HepG2 (cell line): Measurements from ENCODE around the gene CDC34. TPM values are rescaled to one million over a fixed set of nuclear protein-coding genes. Genes with fewer than 3 reads are reported as not detected.

Source experiments
- ATAC-seq: fragments of 200-7000 bp; cut with Tn5 transposase; 3 replicates; pipeline ENCODE4 v1.9.1; 2020; ENCODE audit warnings: mild to moderate bottlenecking, moderate library complexity
- BruUV-seq: library from RNA; stranded (reverse); fragments of 400-500 nt; replicated peaks from 2 replicates; lab custom pipeline; 2021; lab: Mats Ljungman, UMichigan
- CTCF ChIA-PET: fragments of 300-600 bp; formaldehyde crosslinking; extraction: SDS; loops from one replicate; lab custom pipeline; 2021; ENCODE audit warnings: low total read pairs, inconsistent platforms, low intra/inter-chr PET ratio; lab: Yijun Ruan, JAX
- POLR2A ChIA-PET: fragments of 350-600 bp; sonication (Branson Sonifier 250); formaldehyde crosslinking; loops from one replicate; lab custom pipeline; 2020; ENCODE audit warnings: antibody characterized with exemption, inconsistent platforms; lab: Yijun Ruan, JAX
- DNase-seq: peaks from one replicate; pipeline ENCODE4 v3.0.0-alpha.2; 2015; ENCODE audit warnings: low spot score
- FAIRE-seq: peaks from 3 replicates; lab custom pipeline; 2011; peaks lifted over from hg19 to GRCh38; lab: Jason Lieb, UNC
- H2AFZ ChIP-seq: one replicate; pipeline ENCODE4 v1.6.1; 2011; ENCODE audit warnings: low read length, inconsistent platforms
- H3K27ac ChIP-seq: fragments of 300-600 bp; 3 replicates; pipeline ENCODE4 v1.8.0; 2011; ENCODE audit warnings: mixed run types, mild to moderate bottlenecking, mixed read lengths, low read length, inconsistent platforms; ENCODE audit not compliant: insufficient read depth; ENCODE audit errors: extremely low read length
- H3K27me3 ChIP-seq, 2 experiments: fragments of 200-600 bp in 1 of 2; 2 replicates in 1 of 2; 3 replicates in 1 of 2; pipeline versions ENCODE4 v1.6.0 to v1.8.0; 2011; ENCODE audit warnings: low read length in 2 of 2, mild to moderate bottlenecking in 2 of 2, moderate library complexity in 2 of 2, inconsistent platforms in 1 of 2; ENCODE audit not compliant: insufficient read depth in 2 of 2, control insufficient read depth in 1 of 2
- H3K36me3 ChIP-seq, 2 experiments: fragments of 200-600 bp in 1 of 2; replicated peaks in 1 of 2; 2 replicates in 1 of 2; 3 replicates in 1 of 2; pipeline versions ENCODE4 v1.5.1 to v1.8.0; 2011; ENCODE audit warnings: low read length in 2 of 2, inconsistent platforms in 1 of 2; ENCODE audit not compliant: insufficient read depth in 2 of 2, control insufficient read depth in 1 of 2
- H3K4me1 ChIP-seq: 2 replicates; pipeline ENCODE4 v1.5.1; 2012; ENCODE audit warnings: low read length, inconsistent platforms; ENCODE audit not compliant: insufficient read depth
- H3K4me2 ChIP-seq: 2 replicates; pipeline ENCODE4 v1.6.0; 2011; ENCODE audit warnings: low read depth, low read length, inconsistent platforms
- H3K4me3 ChIP-seq, 3 experiments: fragments of 200-600 bp in 1 of 3; sonication (generic), shearing (Covaris generic) in 1 of 3; replicated peaks in 1 of 3; 2 replicates each; pipeline ENCODE4 v1.5.1; 2011 to 2016; ENCODE audit warnings: low read length in 3 of 3, inconsistent platforms in 2 of 3, low read depth in 2 of 3, mild to moderate bottlenecking in 2 of 3, control low read depth in 1 of 3, mixed read lengths in 1 of 3; ENCODE audit not compliant: insufficient read depth in 1 of 3
- H3K79me2 ChIP-seq: one replicate; pipeline ENCODE4 v1.6.1; 2011; ENCODE audit warnings: low read length, inconsistent platforms; ENCODE audit not compliant: insufficient read depth
- H3K9ac ChIP-seq: 2 replicates; pipeline ENCODE4 v1.6.0; 2011; ENCODE audit warnings: mild to moderate bottlenecking, low read depth, low read length, inconsistent platforms; ENCODE audit not compliant: insufficient read depth
- H3K9me3 ChIP-seq: 2 replicates; pipeline ENCODE4 v1.5.1; 2012; ENCODE audit warnings: mild to moderate bottlenecking, low read length
- H4K20me1 ChIP-seq: 2 replicates; pipeline ENCODE4 v1.6.0; 2011; ENCODE audit warnings: inconsistent platforms, mild to moderate bottlenecking, low read length, moderate library complexity; ENCODE audit not compliant: insufficient read depth
- AGO1 ChIP-seq: fragments of 200-400 bp; formaldehyde crosslinking; IDR thresholded peaks from 2 replicates; pipeline ENCODE4 v1.6.1; 2017; ENCODE audit warnings: mild to moderate bottlenecking, low read depth, low read length, moderate library complexity; ENCODE audit not compliant: poor library complexity, severe bottlenecking
- CENPX ChIP-seq: sonication (generic); formaldehyde crosslinking; IDR thresholded peaks from 2 replicates; pipeline ENCODE4 v1.9.0; 2021; ENCODE audit warnings: mild to moderate bottlenecking, missing genetic modification reagents, moderate library complexity
- DNMT1 ChIP-seq: sonication (generic); formaldehyde crosslinking; IDR thresholded peaks from 2 replicates; pipeline ENCODE4 v1.5.1; 2020; ENCODE audit warnings: mild to moderate bottlenecking, missing genetic modification reagents
- KDM2A ChIP-seq: sonication (generic); formaldehyde crosslinking; IDR thresholded peaks from 2 replicates; pipeline ENCODE4 v1.4.0; 2020; ENCODE audit warnings: low read depth, missing genetic modification reagents, borderline replicate concordance
- NR2F6 ChIP-seq, 2 experiments: IDR thresholded peaks; 2 replicates each; pipeline ENCODE4 v1.6.1; 2016; ENCODE audit warnings: antibody characterized with exemption in 1 of 2, mild to moderate bottlenecking in 1 of 2
- PCBP1 ChIP-seq: fragments of 200-400 bp; formaldehyde crosslinking; IDR thresholded peaks from 2 replicates; pipeline ENCODE4 v1.6.1; 2017; ENCODE audit warnings: mild to moderate bottlenecking, low read depth, low read length, borderline replicate concordance
- PITX1 ChIP-seq: sonication (generic); formaldehyde crosslinking; IDR thresholded peaks from 2 replicates; pipeline ENCODE4 v1.5.1; 2020; ENCODE audit warnings: mild to moderate bottlenecking, missing genetic modification reagents
- PLRG1 ChIP-seq: fragments of 450-650 bp; conservative IDR thresholded peaks from 2 replicates; pipeline ENCODE4 v1.6.1; 2016
- RARA ChIP-seq: IDR thresholded peaks from 2 replicates; pipeline ENCODE4 v1.6.1; 2016; ENCODE audit warnings: missing genetic modification reagents, missing compliant biosample characterization
- SMARCE1 ChIP-seq: fragments of 450-650 bp; IDR thresholded peaks from 2 replicates; pipeline ENCODE4 v1.6.1; 2017; ENCODE audit warnings: borderline replicate concordance
- ZBTB7B ChIP-seq: sonication (generic); formaldehyde crosslinking; IDR thresholded peaks from 2 replicates; pipeline ENCODE4 v1.4.0; 2020; ENCODE audit warnings: missing genetic modification reagents
- ZKSCAN1 ChIP-seq: fragments of 150-350 bp; IDR thresholded peaks from 2 replicates; pipeline ENCODE4 v1.6.1; 2014; ENCODE audit warnings: low read length
- ZMYM3 ChIP-seq: sonication (generic); formaldehyde crosslinking; IDR thresholded peaks from 2 replicates; pipeline ENCODE4 v1.5.1; 2020; ENCODE audit warnings: mild to moderate bottlenecking, missing genetic modification reagents
- ZNF530 ChIP-seq: sonication (generic); formaldehyde crosslinking; IDR thresholded peaks from 2 replicates; pipeline ENCODE4 v1.5.0; 2020; ENCODE audit warnings: low read depth, mild to moderate bottlenecking, missing genetic modification reagents
- ZNF850 ChIP-seq: sonication (generic); formaldehyde crosslinking; conservative IDR thresholded peaks from 2 replicates; pipeline ENCODE4 v1.9.0; 2021; ENCODE audit warnings: mild to moderate bottlenecking, missing genetic modification reagents
- ZNF879 ChIP-seq: sonication (generic); formaldehyde crosslinking; IDR thresholded peaks from 2 replicates; pipeline ENCODE4 v1.8.1; 2023; ENCODE audit warnings: missing genetic modification reagents
- WGBS: methylation state at CpG from one replicate; pipeline ENCODE4 v1.1.6; 2017; ENCODE audit warnings: low lambda C conversion rate; 5-methylcytosine and 5-hydroxymethylcytosine counted together
- in situ Hi-C: cut with HindIII; loops from 2 replicates; pipeline ENCODE4 v1.10.0; 2017; ENCODE audit warnings: low pct_unique_long_range_greater_than_20kb; ENCODE audit not compliant: extremely low pct_ligation_motif_present
- intact Hi-C: fragments of 100-400 bp; cut with micrococcal nuclease; formaldehyde crosslinking; loops from one replicate; pipeline ENCODE4 v1.10.0; 2022; ENCODE audit not compliant: unreplicated experiment
- polyA plus RNA-seq, 8 experiments: library from polyadenylated mRNA; depleted of rRNA in 3 of 8; stranded (reverse) in 7 of 8; unstranded in 1 of 8; fragments of >200 nt; fragmentation: Illumina TruSeq in 4 of 8; extraction: Trizol in 4 of 8; gene quantifications; 2 replicates each; pipeline versions ENCODE4 v1.2.1 to v1.2.3, GENCODE V29; 2011 to 2016; ENCODE audit warnings: low read depth in 4 of 8, missing spikeins in 1 of 8, mixed read lengths in 1 of 8; ENCODE audit not compliant: insufficient read depth in 1 of 8
- total RNA-seq, 5 experiments: library from RNA; depleted of rRNA; stranded (reverse); fragments of >200 nt; fragmentation: Illumina TruSeq; extraction: Trizol; gene quantifications; 2 replicates each; pipeline ENCODE4 v1.2.3, GENCODE V29; 2016; ENCODE audit warnings: low read depth in 1 of 5
- TF ChIP-seq, protein P1 (sequence below): sonication (generic); formaldehyde crosslinking; conservative IDR thresholded peaks from 2 replicates; pipeline ENCODE4 v1.4.0; 2020; ENCODE audit warnings: mild to moderate bottlenecking, missing genetic modification reagents, moderate library complexity
- TF ChIP-seq, protein P2 (sequence below): sonication (generic); formaldehyde crosslinking; IDR thresholded peaks from 2 replicates; pipeline ENCODE4 v1.5.0; 2020; ENCODE audit warnings: mild to moderate bottlenecking, low read depth, missing genetic modification reagents, borderline replicate concordance

The CDC34 gene
- total and polyA plus RNA-seq, 2 of the 13 experiments (the other 11 are each of a cell fraction or from before 2014, with no cell fraction given) = 138 to 150 TPM

DNA sequence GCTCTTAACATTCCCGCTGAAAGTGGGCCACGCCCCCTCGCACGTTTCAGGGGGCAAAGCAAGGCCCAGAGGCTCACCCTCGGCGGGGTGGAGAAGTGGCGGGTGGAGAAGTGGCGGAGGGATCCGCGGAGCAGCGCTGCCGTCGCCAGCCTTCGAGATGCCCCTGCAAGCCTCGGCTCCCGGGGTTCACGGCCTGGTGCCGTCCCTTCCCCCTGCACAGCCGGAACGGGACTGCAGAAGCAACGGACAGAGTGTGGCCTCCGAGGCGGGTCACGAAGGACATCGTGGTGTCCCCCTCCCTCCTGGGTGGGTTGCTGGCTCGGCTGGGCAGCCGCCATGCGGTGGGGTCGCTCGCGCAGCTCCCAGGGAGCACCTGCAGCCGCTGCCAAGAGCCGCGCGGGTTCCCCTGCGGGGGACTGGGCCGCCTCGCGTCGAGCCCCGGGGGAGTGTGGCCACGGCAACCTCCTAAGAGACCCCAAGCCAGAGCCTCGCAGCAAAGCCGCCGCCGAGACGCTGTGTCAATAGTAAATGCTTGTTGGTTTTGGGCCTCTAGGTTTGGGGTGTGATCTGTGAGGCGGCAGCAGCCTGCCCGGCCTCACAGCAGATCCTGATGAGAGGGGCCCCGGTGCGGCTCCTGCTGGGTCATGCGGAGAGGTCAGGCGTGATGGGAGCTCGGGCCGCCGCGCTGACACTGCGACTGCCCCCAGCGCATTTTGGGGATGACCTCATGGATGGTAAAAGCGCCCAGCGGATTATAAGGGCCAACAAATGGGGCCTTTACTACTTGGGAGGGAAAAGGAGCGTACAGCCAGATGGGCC is 18.8 kb upstream of the CDC34 start (continued):
- TF ChIP-seq, protein P1, sequence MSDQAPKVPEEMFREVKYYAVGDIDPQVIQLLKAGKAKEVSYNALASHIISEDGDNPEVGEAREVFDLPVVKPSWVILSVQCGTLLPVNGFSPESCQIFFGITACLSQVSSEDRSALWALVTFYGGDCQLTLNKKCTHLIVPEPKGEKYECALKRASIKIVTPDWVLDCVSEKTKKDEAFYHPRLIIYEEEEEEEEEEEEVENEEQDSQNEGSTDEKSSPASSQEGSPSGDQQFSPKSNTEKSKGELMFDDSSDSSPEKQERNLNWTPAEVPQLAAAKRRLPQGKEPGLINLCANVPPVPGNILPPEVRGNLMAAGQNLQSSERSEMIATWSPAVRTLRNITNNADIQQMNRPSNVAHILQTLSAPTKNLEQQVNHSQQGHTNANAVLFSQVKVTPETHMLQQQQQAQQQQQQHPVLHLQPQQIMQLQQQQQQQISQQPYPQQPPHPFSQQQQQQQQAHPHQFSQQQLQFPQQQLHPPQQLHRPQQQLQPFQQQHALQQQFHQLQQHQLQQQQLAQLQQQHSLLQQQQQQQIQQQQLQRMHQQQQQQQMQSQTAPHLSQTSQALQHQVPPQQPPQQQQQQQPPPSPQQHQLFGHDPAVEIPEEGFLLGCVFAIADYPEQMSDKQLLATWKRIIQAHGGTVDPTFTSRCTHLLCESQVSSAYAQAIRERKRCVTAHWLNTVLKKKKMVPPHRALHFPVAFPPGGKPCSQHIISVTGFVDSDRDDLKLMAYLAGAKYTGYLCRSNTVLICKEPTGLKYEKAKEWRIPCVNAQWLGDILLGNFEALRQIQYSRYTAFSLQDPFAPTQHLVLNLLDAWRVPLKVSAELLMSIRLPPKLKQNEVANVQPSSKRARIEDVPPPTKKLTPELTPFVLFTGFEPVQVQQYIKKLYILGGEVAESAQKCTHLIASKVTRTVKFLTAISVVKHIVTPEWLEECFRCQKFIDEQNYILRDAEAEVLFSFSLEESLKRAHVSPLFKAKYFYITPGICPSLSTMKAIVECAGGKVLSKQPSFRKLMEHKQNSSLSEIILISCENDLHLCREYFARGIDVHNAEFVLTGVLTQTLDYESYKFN (CRISPR knock-in tag) = 0 out of 2 replicates have a peak, but pooled peaks have one; percentile 29
- no peak for TF ChIP-seq ZNF879 (CRISPR knock-in tag)
- TF ChIP-seq, protein P2, sequence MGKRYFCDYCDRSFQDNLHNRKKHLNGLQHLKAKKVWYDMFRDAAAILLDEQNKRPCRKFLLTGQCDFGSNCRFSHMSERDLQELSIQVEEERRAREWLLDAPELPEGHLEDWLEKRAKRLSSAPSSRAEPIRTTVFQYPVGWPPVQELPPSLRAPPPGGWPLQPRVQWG = no peak
- TF ChIP-seq KDM2A (CRISPR knock-in tag) = peak; percentile 50; the same call in 1 of the 2 replicates

DNA sequence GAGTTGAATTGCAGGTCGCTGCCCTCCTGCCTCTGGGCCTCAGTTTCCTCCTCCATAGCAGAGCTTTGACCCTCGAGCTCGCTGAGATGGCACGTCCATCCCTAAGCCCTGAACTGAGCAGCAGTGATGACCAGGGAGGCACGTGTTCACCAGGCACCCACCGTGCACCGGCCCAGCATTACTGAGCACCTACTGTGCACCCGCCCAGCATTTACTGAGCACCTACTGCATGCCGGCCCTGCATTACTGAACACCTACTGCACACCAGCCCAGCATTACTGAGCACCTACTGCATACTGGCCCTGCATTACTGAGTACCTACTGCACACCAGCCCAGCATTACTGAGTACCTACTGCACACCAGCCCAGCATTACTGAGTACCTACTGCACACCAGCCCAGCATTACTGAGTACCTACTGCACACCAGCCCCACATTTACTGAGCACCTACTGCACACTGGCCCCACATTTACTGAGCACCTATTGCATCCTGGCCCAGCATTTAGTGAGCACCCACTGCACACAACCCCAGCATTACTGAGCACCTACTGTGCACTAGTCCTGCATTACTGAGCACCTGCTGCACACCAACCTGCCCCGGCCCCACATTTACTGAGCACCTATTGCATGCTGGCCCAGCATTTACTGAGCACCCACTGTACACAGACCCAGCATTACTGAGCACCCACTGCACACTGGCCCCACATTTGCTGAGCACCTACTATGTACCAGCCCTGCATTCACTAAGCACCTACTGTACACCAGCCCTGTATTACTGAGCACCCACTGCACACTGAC is 18.0 kb upstream of the CDC34 start:
- peak overlapping the region; percentile 55 for H3K4me2 ChIP-seq
- in situ Hi-C loops (no loop called here), intact Hi-C loops (no loop called here)
- FAIRE-seq (no peak), DNase-seq (no peak), ATAC-seq (no peak)
- no TSS peak for BruUV-seq
- H2AFZ ChIP-seq = no peak overlapping the region
- H3K79me2 ChIP-seq = no peaks in the 10 kb centered on the region
- H3K4me1 ChIP-seq = peaks cover 35% of the 10 kb centered on the region
- H3K4me3 ChIP-seq = peak overlapping the region in 1 of 3 experiments; percentile 52; a peak in 1 of 6 replicates
- H3K9me3 ChIP-seq = no peaks in the 10 kb centered on the region
- CTCF ChIA-PET = no interaction called here
- H3K36me3 ChIP-seq = no peaks in the 10 kb centered on the region
- H4K20me1 ChIP-seq = no peaks in the 10 kb centered on the region; the same call in 1 of the 2 replicates
- peak overlapping the region; percentile 32 for H3K27ac ChIP-seq
- 44% methylated on average over 3 of the region's 10 CpGs for WGBS
- no peaks in the 10 kb centered on the region for H3K27me3 ChIP-seq
- POLR2A ChIA-PET = interaction anchor here (1.0 to 1.3 kb wide), 2 partner anchors 11 to 17 kb away, joined by 3 to 8 read pairs; no protein-coding TSS in a partner anchor
- H3K9ac ChIP-seq = no peak overlapping the region
- TF ChIP-seq RARA (CRISPR knock-in tag) (no peak), NR2F6 (IDR thresholded peaks at IDR 0.05) (0 out of 2 replicates have a peak, but pooled peaks have one; percentile 3), NR2F6 (CRISPR knock-in tag; IDR thresholded peaks at IDR 0.05) (no peak), PITX1 (0 out of 2 replicates have a peak, but pooled peaks have one; percentile 32), PLRG1 (no peak), SMARCE1 (no peak), ZMYM3 (CRISPR knock-in tag) (peak; percentile 91), ZKSCAN1 (peak; percentile 85), DNMT1 (CRISPR knock-in tag) (no peak), CENPX (no peak), AGO1 (no peak), ZBTB7B (CRISPR knock-in tag) (no peak), ZNF850 (no peak), ZNF530 (CRISPR knock-in tag) (no peak), PCBP1 (0 out of 2 replicates have a peak, but pooled peaks have one; percentile 60)
